CD14-positive monocyte (primary cell): ENCODE data around the gene PTOV1. TPM values are rescaled to one million over a fixed set of nuclear protein-coding genes. Genes with fewer than 3 reads are reported as not detected.

Experiments
- DNase-seq, 3 donors: peaks; one replicate each; pipeline ENCODE4 v3.0.0-alpha.2; 2011 to 2022
- H2AFZ ChIP-seq: 2 replicates; pipeline ENCODE4 v1.6.0; 2012; ENCODE audit warnings: mild to moderate bottlenecking, low read depth, low read length, inconsistent platforms; ENCODE audit not compliant: insufficient read depth, poor library complexity, severe bottlenecking
- H3K27ac ChIP-seq, 2 donors: 1 replicate in 1 of 2; 2 replicates in 1 of 2; pipeline ENCODE4 v1.5.1; 2012 to 2013; ENCODE audit warnings: low read length in 2 of 2, control low read depth in 1 of 2, inconsistent platforms in 1 of 2, low read depth in 1 of 2, mild to moderate bottlenecking in 1 of 2
- H3K27me3 ChIP-seq, 2 donors: one replicate each; pipeline versions ENCODE4 v1.6.0 to v1.6.1; 2011 to 2013; ENCODE audit warnings: low read length in 2 of 2; ENCODE audit not compliant: control insufficient read depth in 2 of 2, insufficient read depth in 2 of 2
- H3K36me3 ChIP-seq, 2 donors: replicated peaks in 1 of 2; 1 replicate in 1 of 2; 2 replicates in 1 of 2; pipeline versions ENCODE4 v1.5.1 to v1.6.1; 2012 to 2013; ENCODE audit warnings: low read length in 2 of 2, control low read depth in 1 of 2, inconsistent platforms in 1 of 2, mild to moderate bottlenecking in 1 of 2; ENCODE audit not compliant: insufficient read depth in 2 of 2, control insufficient read depth in 1 of 2
- H3K4me1 ChIP-seq, 2 donors: 1 replicate in 1 of 2; 2 replicates in 1 of 2; pipeline versions ENCODE4 v1.5.1 to v1.6.1; 2012 to 2013; ENCODE audit warnings: low read length in 2 of 2, control low read depth in 1 of 2, inconsistent platforms in 1 of 2, mild to moderate bottlenecking in 1 of 2, moderate library complexity in 1 of 2; ENCODE audit not compliant: insufficient read depth in 2 of 2, control insufficient read depth in 1 of 2
- H3K4me2 ChIP-seq: replicated peaks from 2 replicates; pipeline ENCODE3; 2012; ENCODE audit warnings: low read length, moderate library complexity, mild to moderate bottlenecking; ENCODE audit not compliant: poor library complexity, severe bottlenecking; ENCODE audit errors: extremely low read depth
- H3K4me3 ChIP-seq, 3 experiments: fragments of 200-600 bp in 1 of 3; sonication (generic) in 1 of 3; replicated peaks in 1 of 3; 1 replicate in 2 of 3; 2 replicates in 1 of 3; pipeline ENCODE4 v1.5.1; 2011 to 2013; ENCODE audit warnings: low read length in 3 of 3, mild to moderate bottlenecking in 3 of 3, control low read depth in 2 of 3, low read depth in 2 of 3, inconsistent platforms in 1 of 3, moderate library complexity in 1 of 3
- H3K79me2 ChIP-seq: 2 replicates; pipeline ENCODE4 v1.6.0; 2012; ENCODE audit warnings: mild to moderate bottlenecking, control low read depth, inconsistent platforms, low read length, moderate library complexity; ENCODE audit not compliant: insufficient read depth
- H3K9ac ChIP-seq: 2 replicates; pipeline ENCODE4 v1.6.0; 2017; ENCODE audit warnings: low read length, mild to moderate bottlenecking; ENCODE audit not compliant: insufficient read depth, poor library complexity, severe bottlenecking
- H3K9me3 ChIP-seq, 2 donors: replicated peaks in 1 of 2; 1 replicate in 1 of 2; 2 replicates in 1 of 2; pipeline versions ENCODE4 v1.5.1 to v1.6.1; 2012 to 2013; ENCODE audit warnings: low read length in 2 of 2, control low read depth in 1 of 2; ENCODE audit not compliant: control insufficient read depth in 1 of 2, insufficient read depth in 1 of 2
- H4K20me1 ChIP-seq: 2 replicates; pipeline ENCODE4 v1.6.0; 2012; ENCODE audit warnings: mild to moderate bottlenecking, low read length, control low read depth, moderate library complexity; ENCODE audit not compliant: insufficient read depth
- H3K27ac Mint-ChIP-seq, 7 donors: one replicate each; pipeline ENCODE4 v1.8.0; 2020; ENCODE audit warnings: mild to moderate bottlenecking in 7 of 7, mixed read lengths in 7 of 7, moderate library complexity in 6 of 7, inconsistent platforms in 2 of 7
- H3K27me3 Mint-ChIP-seq, 3 donors: one replicate each; pipeline ENCODE4 v1.8.0; 2021 to 2022; ENCODE audit warnings: low read depth in 3 of 3, mild to moderate bottlenecking in 3 of 3, mixed read lengths in 3 of 3, moderate library complexity in 3 of 3, inconsistent platforms in 1 of 3
- H3K36me3 Mint-ChIP-seq, 2 donors: one replicate each; pipeline ENCODE4 v1.8.0; 2020; ENCODE audit warnings: mixed read lengths in 2 of 2, inconsistent platforms in 1 of 2, mild to moderate bottlenecking in 1 of 2
- H3K4me1 Mint-ChIP-seq: one replicate; pipeline ENCODE4 v1.8.0; 2020; ENCODE audit warnings: mild to moderate bottlenecking, mixed read lengths
- H3K4me3 Mint-ChIP-seq, 2 donors: one replicate each; pipeline ENCODE4 v1.8.0; 2020; ENCODE audit warnings: mild to moderate bottlenecking in 2 of 2, mixed read lengths in 2 of 2, moderate library complexity in 1 of 2
- H3K9me3 Mint-ChIP-seq, 7 donors: one replicate each; pipeline ENCODE4 v1.8.0; 2020 to 2022; ENCODE audit warnings: mixed read lengths in 7 of 7, mild to moderate bottlenecking in 6 of 7, moderate library complexity in 6 of 7, inconsistent platforms in 2 of 7
- WGBS: methylation state at CpG from one replicate; pipeline ENCODE4 v1.1.5; 2013; ENCODE audit warnings: missing lambda C conversion rate; ENCODE audit not compliant: insufficient coverage; 5-methylcytosine and 5-hydroxymethylcytosine counted together
- intact Hi-C, 2 donors: fragments of 100-400 bp; cut with micrococcal nuclease; formaldehyde crosslinking; loops; one replicate each; pipeline versions ENCODE4 v1.15.0 to v1.15.1; 2023
- polyA plus RNA-seq, 3 donors: library from polyadenylated mRNA; depleted of rRNA in 1 of 3; unstranded in 2 of 3; stranded (reverse) in 1 of 3; fragments of 300-500 nt in 2 of 3; fragments of >200 nt in 1 of 3; fragmentation: Illumina TruSeq in 2 of 3; gene quantifications; 1 replicate in 2 of 3; 2 replicates in 1 of 3; pipeline ENCODE4 v1.2.3, GENCODE V29; 2012 to 2021
- TF ChIP-seq, protein P1 (sequence below): fragments of 200-600 bp; IDR thresholded peaks from one replicate; pipeline ENCODE4 v1.8.0; 2022; ENCODE audit warnings: antibody characterized with exemption, mild to moderate bottlenecking

PTOV1 gene
- polyA plus RNA-seq, 3 donors = 18.3 to 67.9 (median 31.2) TPM

- H3K27ac Mint-ChIP-seq = peak overlapping the region in 2 of 7 donors; percentile 13 to 73
- peaks cover 0 to 2% (median 0%) of the 10 kb centered on the region in 3 donors for H3K27me3 Mint-ChIP-seq
Measured at GRCh38 chr19:49801966-49802661, 48.8 kb upstream of the PTOV1 start.

GRCh38 chr19:49802836-49803528 is 48.0 kb upstream of the PTOV1 start:
- peak overlapping the region in 3 of 7 donors; percentile 5 to 76 (median 42) for H3K27ac Mint-ChIP-seq
- no peak overlapping the region for H3K4me2 ChIP-seq
- peaks cover 11 to 16% of the 10 kb centered on the region in 2 donors for H3K4me1 ChIP-seq
- H3K9me3 Mint-ChIP-seq = no peaks in the 10 kb centered on the region
- H3K27me3 Mint-ChIP-seq = peaks cover 0 to 2% (median 0%) of the 10 kb centered on the region in 3 donors
- H3K27ac ChIP-seq = no peak overlapping the region
- TF ChIP-seq, protein P1, sequence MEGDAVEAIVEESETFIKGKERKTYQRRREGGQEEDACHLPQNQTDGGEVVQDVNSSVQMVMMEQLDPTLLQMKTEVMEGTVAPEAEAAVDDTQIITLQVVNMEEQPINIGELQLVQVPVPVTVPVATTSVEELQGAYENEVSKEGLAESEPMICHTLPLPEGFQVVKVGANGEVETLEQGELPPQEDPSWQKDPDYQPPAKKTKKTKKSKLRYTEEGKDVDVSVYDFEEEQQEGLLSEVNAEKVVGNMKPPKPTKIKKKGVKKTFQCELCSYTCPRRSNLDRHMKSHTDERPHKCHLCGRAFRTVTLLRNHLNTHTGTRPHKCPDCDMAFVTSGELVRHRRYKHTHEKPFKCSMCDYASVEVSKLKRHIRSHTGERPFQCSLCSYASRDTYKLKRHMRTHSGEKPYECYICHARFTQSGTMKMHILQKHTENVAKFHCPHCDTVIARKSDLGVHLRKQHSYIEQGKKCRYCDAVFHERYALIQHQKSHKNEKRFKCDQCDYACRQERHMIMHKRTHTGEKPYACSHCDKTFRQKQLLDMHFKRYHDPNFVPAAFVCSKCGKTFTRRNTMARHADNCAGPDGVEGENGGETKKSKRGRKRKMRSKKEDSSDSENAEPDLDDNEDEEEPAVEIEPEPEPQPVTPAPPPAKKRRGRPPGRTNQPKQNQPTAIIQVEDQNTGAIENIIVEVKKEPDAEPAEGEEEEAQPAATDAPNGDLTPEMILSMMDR = no peak
- H3K36me3 ChIP-seq = peaks cover 75 to 90% of the 10 kb centered on the region in 2 donors
- H2AFZ ChIP-seq = no peak overlapping the region
- no peak overlapping the region for H3K4me3 Mint-ChIP-seq
- H4K20me1 ChIP-seq = peaks cover 69% of the 10 kb centered on the region
- H3K9ac ChIP-seq = no peak overlapping the region
- no peaks in the 10 kb centered on the region for H3K79me2 ChIP-seq
- no peak for DNase-seq
- no peaks in the 10 kb centered on the region for H3K9me3 ChIP-seq
- peaks cover 71 to 82% of the 10 kb centered on the region in 2 donors for H3K36me3 Mint-ChIP-seq
- H3K4me1 Mint-ChIP-seq = peaks cover 14% of the 10 kb centered on the region
- no peaks in the 10 kb centered on the region for H3K27me3 ChIP-seq
- intact Hi-C loops = no loop called here
- 97% methylated on average over 9 of the region's 24 CpGs for WGBS
- H3K4me3 ChIP-seq = no peak overlapping the region

More at GRCh38 chr19:49801966-49802661, 48.8 kb upstream of the PTOV1 start:
- Histone ChIP-seq H3K27ac (peak overlapping the region in 1 of 2 donors; percentile 3), H2AFZ (no peak overlapping the region), H3K36me3 (peaks cover 83 to 97% of the 10 kb centered on the region in 2 donors), H3K79me2 (no peaks in the 10 kb centered on the region), H3K4me1 (peaks cover 2 to 7% of the 10 kb centered on the region in 2 donors), H3K4me2 (no peak overlapping the region), H3K4me3 (no peak overlapping the region), H3K27me3 (no peaks in the 10 kb centered on the region), H3K9me3 (no peaks in the 10 kb centered on the region), H4K20me1 (peaks cover 65% of the 10 kb centered on the region), H3K9ac (no peak overlapping the region)
- TF ChIP-seq, protein P1 = no peak
- H3K4me3 Mint-ChIP-seq = no peak overlapping the region
- no peak for DNase-seq
- WGBS = 91% methylated on average over 24 of the region's 38 CpGs
- intact Hi-C loops = no loop called here
- no peaks in the 10 kb centered on the region for H3K9me3 Mint-ChIP-seq
- H3K36me3 Mint-ChIP-seq = peaks cover 77 to 89% of the 10 kb centered on the region in 2 donors
- peaks cover 5% of the 10 kb centered on the region for H3K4me1 Mint-ChIP-seq
